Keratinocyte (primary cell): ENCODE measurements around the gene EPHA6. TPM values are rescaled to one million over a fixed set of nuclear protein-coding genes. Genes with fewer than 3 reads are reported as not detected.

Experiments
- DNase-seq: peaks from one replicate; pipeline ENCODE4 v3.0.0-alpha.2; 2011; ENCODE audit warnings: low read depth, missing footprints, low spot score
- FAIRE-seq: peaks from 2 replicates; lab custom pipeline; 2011; peaks lifted over from hg19 to GRCh38; lab: Jason Lieb, UNC
- H2AFZ ChIP-seq: 2 replicates; pipeline ENCODE4 v1.6.0; 2012; ENCODE audit warnings: low read length, control low read depth, inconsistent platforms; ENCODE audit not compliant: control insufficient read depth
- H3K27ac ChIP-seq: 2 replicates; pipeline ENCODE4 v1.5.1; 2011; ENCODE audit warnings: low read length; ENCODE audit not compliant: control insufficient read depth, insufficient read depth
- H3K27me3 ChIP-seq: 3 replicates; pipeline ENCODE4 v1.6.0; 2011; ENCODE audit warnings: low read length; ENCODE audit not compliant: control insufficient read depth, insufficient read depth; ENCODE audit errors: extremely low read depth
- H3K36me3 ChIP-seq, 2 experiments: 2 replicates in 1 of 2; 3 replicates in 1 of 2; pipeline ENCODE4 v1.5.1; 2011; ENCODE audit warnings: low read length in 2 of 2, mild to moderate bottlenecking in 1 of 2; ENCODE audit not compliant: control insufficient read depth in 2 of 2, insufficient read depth in 2 of 2; ENCODE audit errors: extremely low read depth in 1 of 2
- H3K4me1 ChIP-seq: 3 replicates; pipeline ENCODE4 v1.5.1; 2011; ENCODE audit warnings: low read length; ENCODE audit not compliant: control insufficient read depth, insufficient read depth; ENCODE audit errors: extremely low read depth
- H3K4me2 ChIP-seq: 3 replicates; pipeline ENCODE4 v1.6.0; 2011; ENCODE audit warnings: low read depth, low read length; ENCODE audit not compliant: control insufficient read depth, insufficient read depth; ENCODE audit errors: extremely low read depth
- H3K4me3 ChIP-seq, 3 experiments: fragments of 200-600 bp in 1 of 3; sonication (generic) in 1 of 3; 2 replicates in 2 of 3; 3 replicates in 1 of 3; pipeline ENCODE4 v1.5.1; 2011 to 2016; ENCODE audit warnings: low read length in 3 of 3, mild to moderate bottlenecking in 3 of 3, control low read depth in 2 of 3, inconsistent platforms in 1 of 3, low read depth in 1 of 3, mixed read lengths in 1 of 3, mixed run types in 1 of 3, moderate library complexity in 1 of 3; ENCODE audit not compliant: control insufficient read depth in 2 of 3, insufficient read depth in 2 of 3; ENCODE audit errors: extremely low read depth in 1 of 3
- H3K79me2 ChIP-seq: 2 replicates; pipeline ENCODE4 v1.6.0; 2012; ENCODE audit warnings: low read length; ENCODE audit not compliant: control insufficient read depth, insufficient read depth
- H3K9ac ChIP-seq: 3 replicates; pipeline ENCODE4 v1.6.0; 2011; ENCODE audit warnings: low read length; ENCODE audit not compliant: control insufficient read depth, insufficient read depth; ENCODE audit errors: extremely low read depth
- H3K9me1 ChIP-seq: 3 replicates; pipeline ENCODE4 v1.6.0; 2011; ENCODE audit warnings: low read length; ENCODE audit not compliant: control insufficient read depth, insufficient read depth; ENCODE audit errors: extremely low read depth
- H3K9me3 ChIP-seq: 2 replicates; pipeline ENCODE4 v1.5.1; 2012; ENCODE audit warnings: low read depth, low read length; ENCODE audit not compliant: control insufficient read depth
- H4K20me1 ChIP-seq: 3 replicates; pipeline ENCODE4 v1.6.0; 2011; ENCODE audit warnings: low read length; ENCODE audit not compliant: control insufficient read depth, insufficient read depth; ENCODE audit errors: extremely low read depth
- CTCF ChIP-seq, 3 experiments: IDR thresholded peaks in 1 of 3; conservative IDR thresholded peaks in 1 of 3; optimal IDR thresholded peaks in 1 of 3; 2 replicates in 2 of 3; 3 replicates in 1 of 3; pipeline versions ENCODE3 to v1.5.1; 2011; ENCODE audit warnings: low read length in 3 of 3, mild to moderate bottlenecking in 3 of 3, moderate library complexity in 2 of 3, control low read depth in 1 of 3, inconsistent platforms in 1 of 3; ENCODE audit not compliant: insufficient read depth in 2 of 3; ENCODE audit errors: extremely low read depth in 1 of 3
- EZH2 ChIP-seq: IDR thresholded peaks from one replicate; pipeline ENCODE4 v1.6.1; 2012; ENCODE audit warnings: inconsistent platforms, mild to moderate bottlenecking, low read length, moderate library complexity
- dilution Hi-C: fragments of 300-500 bp; cut with MboI; formaldehyde crosslinking; loops from one replicate; pipeline ENCODE4 v1.7.0; 2020; ENCODE audit warnings: low sequenced_read_pairs; ENCODE audit not compliant: extremely low pct_ligation_motif_present
- polyA plus RNA-seq, 5 experiments: library from polyadenylated mRNA; depleted of rRNA in 3 of 5; stranded (reverse) in 3 of 5; stranded (forward) in 1 of 5; unstranded in 1 of 5; fragments of >200 nt; gene quantifications; 1 replicate in 1 of 5; 2 replicates in 3 of 5; 3 replicates in 1 of 5; pipeline versions ENCODE4 v1.2.1 to v1.2.3, GENCODE V29; 2011 to 2012; ENCODE audit warnings: missing spikeins in 2 of 5, low read depth in 1 of 5, low replicate concordance in 1 of 5

EPHA6 gene
- polyA plus RNA-seq, 1 donor (not counting 4 experiments of a cell fraction or from before 2014, with no cell fraction given) = not detected

- H3K9ac ChIP-seq = no peak overlapping the region
- no peaks in the 10 kb centered on the region for H3K79me2 ChIP-seq
- no peaks in the 10 kb centered on the region for H3K9me3 ChIP-seq
- H3K4me2 ChIP-seq = no peak overlapping the region
- H3K4me1 ChIP-seq = no peaks in the 10 kb centered on the region
- no peaks in the 10 kb centered on the region for H3K27me3 ChIP-seq
- H3K36me3 ChIP-seq = no peaks in the 10 kb centered on the region
- no peak overlapping the region for H3K27ac ChIP-seq
- TF ChIP-seq EZH2 (no peak), CTCF (optimal IDR thresholded peaks at IDR 0.05 in 1 of 3, IDR thresholded peaks at IDR 0.05 in 1 of 3, conservative IDR thresholded peaks at IDR 0.05 in 1 of 3; ENCODE audit: extremely low read depth in 1 of 3, insufficient read depth in 2 of 3, low read length in 3 of 3) (no peak)
- DNase-seq (no peak), FAIRE-seq (no peak)
- no peaks in the 10 kb centered on the region for H3K9me1 ChIP-seq
- H3K4me3 ChIP-seq = no peak overlapping the region
- H4K20me1 ChIP-seq = no peaks in the 10 kb centered on the region
- dilution Hi-C loops = no loop called here
- no peak overlapping the region for H2AFZ ChIP-seq
Observed at GRCh38 chr3:97029972-97030371, 215.6 kb downstream of the EPHA6 start.

GRCh38 chr3:97037294-97037943 is 223.0 kb downstream of the EPHA6 start:
- Histone ChIP-seq H3K9me1 (no peaks in the 10 kb centered on the region), H3K9me3 (no peaks in the 10 kb centered on the region), H3K4me2 (no peak overlapping the region), H3K4me3 (no peak overlapping the region), H3K27ac (no peak overlapping the region), H3K79me2 (no peaks in the 10 kb centered on the region), H3K4me1 (no peaks in the 10 kb centered on the region), H3K27me3 (no peaks in the 10 kb centered on the region), H3K9ac (no peak overlapping the region), H3K36me3 (no peaks in the 10 kb centered on the region), H4K20me1 (no peaks in the 10 kb centered on the region), H2AFZ (no peak overlapping the region)
- DNase-seq (no peak), FAIRE-seq (no peak)
- no peak for TF ChIP-seq CTCF (optimal IDR thresholded peaks at IDR 0.05 in 1 of 3, IDR thresholded peaks at IDR 0.05 in 1 of 3, conservative IDR thresholded peaks at IDR 0.05 in 1 of 3; ENCODE audit: extremely low read depth in 1 of 3, insufficient read depth in 2 of 3, low read length in 3 of 3)
- no peak for TF ChIP-seq EZH2
- dilution Hi-C loops = no loop called here
